Measurements from ENCODE around the gene CDC27.
"Not testable (repeated sequence)": the region's sequence is repeated elsewhere in the genome, so short reads cannot be mapped to it uniquely, and the experiment has no call there.

Gene CDC27

GRCh38 chr17:47099987-47100711 is 88.9 kb downstream of the CDC27 start:
- no peaks in the 10 kb centered on the region for H3K4me1 ChIP-seq (ENCODE audit: control insufficient read depth, insufficient read depth, low read length)
- H3K9ac ChIP-seq (ENCODE audit: low read length): peak overlapping the region; percentile 88
- no peaks in the 10 kb centered on the region for H3K36me3 ChIP-seq (ENCODE audit: control insufficient read depth, insufficient read depth, low read length)
- H3K27me3 ChIP-seq (ENCODE audit: control insufficient read depth, insufficient read depth, low read length): no peaks in the 10 kb centered on the region
- peak overlapping the region; percentile 56 for H3K27ac ChIP-seq (ENCODE audit: low read depth, low read length)
- H3K4me3 ChIP-seq (ENCODE audit: low read length): peak overlapping the region; percentile 78

- H3K4me3 ChIP-seq (ENCODE audit: low read length): peak overlapping the region; percentile 78
- no peaks in the 10 kb centered on the region for H3K4me1 ChIP-seq (ENCODE audit: control insufficient read depth, insufficient read depth, low read length)
- peak overlapping the region; percentile 88 for H3K9ac ChIP-seq (ENCODE audit: low read length)
- no peaks in the 10 kb centered on the region for H3K36me3 ChIP-seq (ENCODE audit: control insufficient read depth, insufficient read depth, low read length)
- H3K27ac ChIP-seq (ENCODE audit: low read depth, low read length): peak overlapping the region; percentile 56
- no peaks in the 10 kb centered on the region for H3K27me3 ChIP-seq (ENCODE audit: control insufficient read depth, insufficient read depth, low read length)
Measured at GRCh38 chr17:47099451-47099986, 89.6 kb downstream of the CDC27 start.

- Histone ChIP-seq H3K36me3 (ENCODE audit: control insufficient read depth, insufficient read depth, low read length) (no peaks in the 10 kb centered on the region), H3K9ac (ENCODE audit: low read length) (no peak overlapping the region), H3K4me1 (ENCODE audit: control insufficient read depth, insufficient read depth, low read length) (no peaks in the 10 kb centered on the region), H3K27ac (ENCODE audit: low read depth, low read length) (no peak overlapping the region), H3K27me3 (ENCODE audit: control insufficient read depth, insufficient read depth, low read length) (no peaks in the 10 kb centered on the region), H3K4me3 (ENCODE audit: low read length) (no peak overlapping the region)
Measured at GRCh38 chr17:47096343-47096742, 92.8 kb downstream of the CDC27 start.

GRCh38 chr17:47095268-47095667 is 93.8 kb downstream of the CDC27 start:
- no peaks in the 10 kb centered on the region for H3K4me1 ChIP-seq (ENCODE audit: control insufficient read depth, insufficient read depth, low read length)
- no peaks in the 10 kb centered on the region for H3K27me3 ChIP-seq (ENCODE audit: control insufficient read depth, insufficient read depth, low read length)
- no peaks in the 10 kb centered on the region for H3K36me3 ChIP-seq (ENCODE audit: control insufficient read depth, insufficient read depth, low read length)
- H3K27ac ChIP-seq (ENCODE audit: low read depth, low read length): no peak overlapping the region
- no peak overlapping the region for H3K4me3 ChIP-seq (ENCODE audit: low read length)
- no peak overlapping the region for H3K9ac ChIP-seq (ENCODE audit: low read length)

DNA sequence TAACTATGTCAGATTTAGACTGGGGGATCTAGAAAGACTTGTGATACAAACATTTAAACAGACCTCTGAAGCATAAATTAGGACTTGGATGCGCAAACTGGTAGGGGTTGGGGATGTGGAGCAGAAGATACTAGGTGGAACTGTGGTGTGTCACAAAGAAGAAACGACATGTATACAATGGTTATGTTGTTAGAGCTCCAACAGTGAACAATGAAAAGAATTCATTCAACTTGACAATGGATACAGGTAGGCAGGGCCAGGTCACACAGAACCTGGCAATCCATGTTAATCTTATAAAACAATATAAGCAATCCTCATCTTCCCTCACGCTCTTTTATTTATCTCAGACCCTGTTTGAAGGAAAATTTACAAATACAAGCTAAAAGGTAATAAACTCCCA is 102.0 kb downstream of the CDC27 start:
- Histone ChIP-seq H3K9ac (ENCODE audit: low read length) (no peak overlapping the region), H3K36me3 (ENCODE audit: control insufficient read depth, insufficient read depth, low read length) (no peaks in the 10 kb centered on the region), H3K4me1 (ENCODE audit: control insufficient read depth, insufficient read depth, low read length) (no peaks in the 10 kb centered on the region), H3K4me3 (ENCODE audit: low read length) (no peak overlapping the region), H3K27ac (ENCODE audit: low read depth, low read length) (no peak overlapping the region), H3K27me3 (ENCODE audit: control insufficient read depth, insufficient read depth, low read length) (no peaks in the 10 kb centered on the region)

- Histone ChIP-seq H3K27ac (ENCODE audit: low read depth, low read length) (no peak overlapping the region), H3K9ac (ENCODE audit: low read length) (no peak overlapping the region), H3K27me3 (ENCODE audit: control insufficient read depth, insufficient read depth, low read length) (no peaks in the 10 kb centered on the region)
Measured at GRCh38 chr17:47085736-47086135, 103.4 kb downstream of the CDC27 start.

GRCh38 chr17:47078801-47079200 is 110.3 kb downstream of the CDC27 start:
- Histone ChIP-seq H3K27me3 (ENCODE audit: control insufficient read depth, insufficient read depth, low read length) (no peaks in the 10 kb centered on the region), H3K9ac (ENCODE audit: low read length) (no peak overlapping the region), H3K4me1 (ENCODE audit: control insufficient read depth, insufficient read depth, low read length) (no peaks in the 10 kb centered on the region), H3K36me3 (ENCODE audit: control insufficient read depth, insufficient read depth, low read length) (no peaks in the 10 kb centered on the region), H3K27ac (ENCODE audit: low read depth, low read length) (no peak overlapping the region), H3K4me3 (ENCODE audit: low read length) (no peak overlapping the region)

More at GRCh38 chr17:47085736-47086135, 103.4 kb downstream of the CDC27 start:
- Histone ChIP-seq H3K4me1 (ENCODE audit: control insufficient read depth, insufficient read depth, low read length) (no peaks in the 10 kb centered on the region), H3K4me3 (ENCODE audit: low read length) (no peak overlapping the region), H3K36me3 (ENCODE audit: control insufficient read depth, insufficient read depth, low read length) (no peaks in the 10 kb centered on the region)

GRCh38 chr17:47077576-47077975 is 111.5 kb downstream of the CDC27 start:
- Histone ChIP-seq H3K27me3 (ENCODE audit: control insufficient read depth, insufficient read depth, low read length) (no peaks in the 10 kb centered on the region), H3K4me3 (ENCODE audit: low read length) (no peak overlapping the region), H3K27ac (ENCODE audit: low read depth, low read length) (no peak overlapping the region), H3K4me1 (ENCODE audit: control insufficient read depth, insufficient read depth, low read length) (no peaks in the 10 kb centered on the region), H3K36me3 (ENCODE audit: control insufficient read depth, insufficient read depth, low read length) (no peaks in the 10 kb centered on the region), H3K9ac (ENCODE audit: low read length) (no peak overlapping the region)

GRCh38 chr17:47076171-47076570 is 112.9 kb downstream of the CDC27 start:
- H3K27ac ChIP-seq (ENCODE audit: low read depth, low read length): no peak overlapping the region
- H3K27me3 ChIP-seq (ENCODE audit: control insufficient read depth, insufficient read depth, low read length): no peaks in the 10 kb centered on the region
- H3K4me1 ChIP-seq (ENCODE audit: control insufficient read depth, insufficient read depth, low read length): no peaks in the 10 kb centered on the region
- no peaks in the 10 kb centered on the region for H3K36me3 ChIP-seq (ENCODE audit: control insufficient read depth, insufficient read depth, low read length)
- no peak overlapping the region for H3K9ac ChIP-seq (ENCODE audit: low read length)
- no peak overlapping the region for H3K4me3 ChIP-seq (ENCODE audit: low read length)

DNA sequence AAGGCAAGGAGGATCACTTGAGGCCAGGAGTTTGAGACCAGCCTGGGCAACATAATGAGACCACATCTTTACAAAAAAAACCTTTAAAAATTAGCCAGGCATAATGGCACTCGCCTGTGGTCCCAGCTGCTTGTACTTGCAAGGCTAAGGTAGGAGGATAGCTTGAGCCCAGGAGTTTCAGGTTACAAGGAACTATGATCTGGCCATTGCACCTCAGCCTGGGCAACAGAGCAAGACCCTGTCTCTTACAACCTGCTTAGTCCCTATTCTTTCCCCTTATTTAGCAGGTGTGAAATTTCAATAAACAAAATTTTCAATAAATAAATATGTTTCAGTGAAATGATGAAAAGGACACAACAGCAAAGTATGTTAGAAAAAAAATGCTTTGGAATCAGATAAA is 114.7 kb downstream of the CDC27 start:
- H3K4me3 ChIP-seq (ENCODE audit: low read length); H3K36me3 ChIP-seq (ENCODE audit: control insufficient read depth, insufficient read depth, low read length); H3K27ac ChIP-seq (ENCODE audit: low read depth, low read length); H3K9ac ChIP-seq (ENCODE audit: low read length); H3K4me1 ChIP-seq (ENCODE audit: control insufficient read depth, insufficient read depth, low read length); H3K27me3 ChIP-seq (ENCODE audit: control insufficient read depth, insufficient read depth, low read length): not testable (repeated sequence)

- H3K4me1 ChIP-seq (ENCODE audit: control insufficient read depth, insufficient read depth, low read length); H3K27me3 ChIP-seq (ENCODE audit: control insufficient read depth, insufficient read depth, low read length); H3K9ac ChIP-seq (ENCODE audit: low read length); H3K36me3 ChIP-seq (ENCODE audit: control insufficient read depth, insufficient read depth, low read length); H3K4me3 ChIP-seq (ENCODE audit: low read length); H3K27ac ChIP-seq (ENCODE audit: low read depth, low read length): not testable (repeated sequence)
Measured at GRCh38 chr17:47073629-47074028, 115.5 kb downstream of the CDC27 start.

DNA sequence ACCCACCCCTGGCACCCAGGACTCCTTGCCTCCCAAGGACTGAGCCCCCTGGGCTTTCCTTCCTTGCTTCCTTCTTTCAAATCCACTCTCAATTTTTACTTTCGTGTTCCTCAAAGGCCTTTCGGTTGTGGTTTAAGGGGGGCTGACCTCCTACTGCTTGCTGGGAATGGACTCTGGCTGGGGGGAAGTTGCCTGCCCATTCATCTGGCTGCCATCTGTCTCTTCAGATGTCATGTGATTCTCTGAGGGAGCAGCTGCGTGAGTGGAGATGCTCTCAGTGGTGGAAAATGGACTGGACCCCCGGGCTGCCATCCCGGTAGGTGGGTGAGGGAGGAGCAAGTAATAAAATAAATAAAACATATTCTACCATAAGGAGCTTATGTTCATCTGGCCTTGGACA is 116.2 kb downstream of the CDC27 start:
- no peak overlapping the region for H3K9ac ChIP-seq (ENCODE audit: low read length)
- H3K27ac ChIP-seq (ENCODE audit: low read depth, low read length): no peak overlapping the region
- no peaks in the 10 kb centered on the region for H3K27me3 ChIP-seq (ENCODE audit: control insufficient read depth, insufficient read depth, low read length)
- H3K36me3 ChIP-seq (ENCODE audit: control insufficient read depth, insufficient read depth, low read length): no peaks in the 10 kb centered on the region
- H3K4me3 ChIP-seq (ENCODE audit: low read length): no peak overlapping the region
- H3K4me1 ChIP-seq (ENCODE audit: control insufficient read depth, insufficient read depth, low read length): no peaks in the 10 kb centered on the region

DNA sequence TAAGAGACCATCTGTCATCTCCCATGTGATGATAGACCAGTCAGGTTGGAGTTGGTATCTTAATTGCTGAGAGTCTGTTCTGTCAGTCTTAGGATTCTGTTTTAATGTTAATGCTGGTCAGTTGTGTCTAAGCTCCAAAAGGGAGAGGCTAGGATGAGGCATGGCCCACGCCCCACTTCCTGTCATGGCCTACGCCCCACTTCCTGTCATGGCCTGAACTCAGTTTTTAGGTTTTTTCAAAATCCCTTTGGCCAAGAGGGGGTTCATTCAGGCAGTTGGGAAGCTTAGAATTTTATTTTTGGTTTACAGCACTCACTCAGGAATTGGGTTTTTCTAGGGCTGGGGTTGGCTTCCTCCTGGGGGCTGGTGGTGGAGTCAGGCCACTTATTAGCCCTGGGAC is 117.9 kb downstream of the CDC27 start:
- not testable (repeated sequence) for H3K36me3 ChIP-seq (ENCODE audit: control insufficient read depth, insufficient read depth, low read length); H3K4me3 ChIP-seq (ENCODE audit: low read length); H3K27me3 ChIP-seq (ENCODE audit: control insufficient read depth, insufficient read depth, low read length); H3K9ac ChIP-seq (ENCODE audit: low read length); H3K4me1 ChIP-seq (ENCODE audit: control insufficient read depth, insufficient read depth, low read length); H3K27ac ChIP-seq (ENCODE audit: low read depth, low read length)
